Left renal pelvis (tissue), 4 donors: ENCODE measurements around the gene TBC1D20. TPM values are rescaled to one million over a fixed set of nuclear protein-coding genes. Genes with fewer than 3 reads are reported as not detected.

ENCODE experiments used
- DNase-seq, 4 donors: peaks; one replicate each; pipeline ENCODE4 v3.0.0-alpha.2; 2013; ENCODE audit warnings: low read depth in 4 of 4, low spot score in 3 of 4
- polyA plus RNA-seq, 4 donors: library from polyadenylated mRNA; unstranded; fragments of 120-200 nt; gene quantifications; one replicate each; pipeline ENCODE4 v1.2.1, GENCODE V29; 2013; ENCODE audit not compliant: insufficient read length in 4 of 4

The TBC1D20 gene
- polyA plus RNA-seq, 4 donors, result 31.1 to 37.0 (median 34.4) TPM

DNA sequence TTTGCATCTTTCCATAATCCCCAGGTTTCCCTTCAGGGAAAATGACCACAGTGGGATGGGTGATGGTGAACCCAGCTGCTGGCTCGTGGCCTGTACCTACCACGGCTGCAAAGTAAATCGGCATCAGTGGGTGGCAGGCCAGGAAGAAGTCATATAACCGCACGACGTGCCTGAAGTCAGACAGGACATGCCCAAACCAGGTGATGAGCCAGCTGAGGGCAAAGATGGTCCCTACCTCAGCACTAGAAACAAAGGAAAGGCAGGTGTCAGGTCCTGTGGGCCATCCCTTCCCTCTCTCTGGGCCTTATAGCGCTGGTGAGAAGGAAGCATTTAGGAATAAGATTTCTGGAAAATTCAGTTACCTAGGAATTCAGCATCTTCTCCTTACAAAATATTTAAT lies 22.2 kb downstream of the TBC1D20 start:
- no peak for DNase-seq

- DNase-seq, result no peak
Measured at GRCh38 chr20:438571-439469, 23.5 kb downstream of the TBC1D20 start.

- DNase-seq, result no peak
Measured at GRCh38 chr20:437787-438486, 24.4 kb downstream of the TBC1D20 start.

DNA sequence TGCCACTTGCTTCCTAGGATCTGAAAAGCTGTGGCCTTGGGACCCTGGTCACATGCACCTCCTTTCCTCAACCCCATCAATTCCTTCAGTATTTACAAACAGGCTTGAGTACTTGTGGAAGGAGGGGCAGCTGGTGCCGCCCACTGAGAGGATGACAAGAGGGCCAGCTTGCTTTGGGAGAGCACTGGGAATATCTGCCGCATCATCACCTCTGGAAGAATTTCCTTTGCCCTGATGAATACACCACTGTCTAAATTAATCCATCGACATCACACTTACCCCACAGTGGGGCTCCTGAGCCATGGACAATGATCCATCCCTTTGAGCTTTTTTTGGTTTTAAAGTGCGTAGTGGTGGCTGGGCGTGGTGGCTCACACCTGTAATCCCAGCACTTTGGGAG lies 25.9 kb downstream of the TBC1D20 start:
- no peak for DNase-seq

- DNase-seq, result no peak
Measured at GRCh38 chr20:435558-435957, 26.8 kb downstream of the TBC1D20 start.

DNA sequence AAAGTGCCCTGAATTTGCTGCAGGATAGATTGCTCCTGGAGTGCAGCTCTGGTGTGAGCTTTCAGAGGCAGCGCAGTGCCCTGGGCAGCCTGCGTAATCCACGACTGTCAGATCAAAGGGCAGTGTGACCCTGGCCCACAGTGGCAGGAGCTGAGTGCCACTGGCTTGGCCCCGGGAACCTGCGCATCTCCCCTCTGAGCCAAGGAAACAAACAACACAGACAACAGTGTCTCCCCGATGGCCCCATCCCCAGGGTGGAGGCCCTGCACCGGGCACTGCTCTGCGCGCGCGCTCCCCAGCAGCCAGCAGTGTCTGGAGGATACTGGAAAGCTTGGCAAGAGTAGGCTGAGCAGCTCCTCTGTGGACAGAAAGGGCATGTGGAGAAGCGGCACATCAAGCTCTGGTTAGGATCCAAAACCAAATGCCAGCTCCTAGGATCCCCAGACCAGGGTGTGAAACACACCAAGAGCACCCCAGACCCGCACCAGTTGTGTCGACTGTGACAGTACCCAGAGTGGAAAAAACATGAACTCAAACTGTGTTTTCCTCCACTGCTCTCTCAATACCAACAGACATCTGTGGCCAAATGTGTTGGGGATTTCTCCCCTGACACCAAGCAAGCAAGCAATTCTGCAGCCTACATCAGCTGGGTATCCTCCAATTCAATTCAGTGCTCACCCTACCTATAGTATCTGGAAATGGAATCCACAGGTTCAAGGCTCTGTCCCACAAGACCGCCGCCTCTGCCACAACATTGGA lies 27.5 kb downstream of the TBC1D20 start:
- no peak for DNase-seq

GRCh38 chr20:434221-434620 lies 28.1 kb downstream of the TBC1D20 start:
- peak in 2 of 4 donors; percentile 29 to 35 for DNase-seq

- no peak for DNase-seq
Measured at GRCh38 chr20:433300-433975, 28.9 kb downstream of the TBC1D20 start.

DNA sequence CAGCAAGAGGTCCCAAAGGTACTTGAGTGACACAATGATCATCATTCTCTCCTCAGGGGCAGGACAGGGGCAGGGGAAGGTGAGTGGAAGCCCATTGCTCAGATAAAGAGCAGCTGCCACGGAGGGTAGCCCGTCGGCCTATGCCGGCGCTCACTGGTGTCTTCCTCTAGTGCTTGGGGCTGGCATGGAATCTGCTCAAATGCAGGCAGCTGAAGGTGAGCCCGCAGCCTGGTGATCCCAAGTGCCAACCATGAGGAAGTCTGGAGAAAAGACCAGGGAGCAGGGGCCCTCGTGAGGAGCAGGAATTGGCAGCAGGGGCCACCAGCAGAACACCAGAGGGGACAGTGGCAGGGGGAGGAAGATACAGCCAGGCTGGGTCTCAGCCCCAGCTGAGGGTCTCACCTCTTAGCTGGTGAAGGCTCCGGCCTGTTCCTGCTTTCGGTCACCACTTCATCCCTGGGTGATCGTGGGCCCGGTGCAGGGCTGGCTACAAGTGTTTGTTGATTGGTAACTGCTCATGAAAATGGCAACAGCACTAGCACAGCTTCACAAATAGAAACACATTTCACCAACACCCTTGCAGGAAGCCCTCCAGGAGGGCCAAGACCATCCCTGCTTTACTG lies 29.5 kb downstream of the TBC1D20 start:
- no peak for DNase-seq

- no peak for DNase-seq
Measured at GRCh38 chr20:432208-432607, 30.1 kb downstream of the TBC1D20 start.

- peak in 2 of 4 donors; percentile 51 to 55 for DNase-seq
Measured at GRCh38 chr20:431012-431904, 31.1 kb downstream of the TBC1D20 start.

GRCh38 chr20:430091-430999 lies 32.0 kb downstream of the TBC1D20 start:
- DNase-seq, result no peak

GRCh38 chr20:428658-429200 lies 33.6 kb downstream of the TBC1D20 start:
- no peak for DNase-seq

DNA sequence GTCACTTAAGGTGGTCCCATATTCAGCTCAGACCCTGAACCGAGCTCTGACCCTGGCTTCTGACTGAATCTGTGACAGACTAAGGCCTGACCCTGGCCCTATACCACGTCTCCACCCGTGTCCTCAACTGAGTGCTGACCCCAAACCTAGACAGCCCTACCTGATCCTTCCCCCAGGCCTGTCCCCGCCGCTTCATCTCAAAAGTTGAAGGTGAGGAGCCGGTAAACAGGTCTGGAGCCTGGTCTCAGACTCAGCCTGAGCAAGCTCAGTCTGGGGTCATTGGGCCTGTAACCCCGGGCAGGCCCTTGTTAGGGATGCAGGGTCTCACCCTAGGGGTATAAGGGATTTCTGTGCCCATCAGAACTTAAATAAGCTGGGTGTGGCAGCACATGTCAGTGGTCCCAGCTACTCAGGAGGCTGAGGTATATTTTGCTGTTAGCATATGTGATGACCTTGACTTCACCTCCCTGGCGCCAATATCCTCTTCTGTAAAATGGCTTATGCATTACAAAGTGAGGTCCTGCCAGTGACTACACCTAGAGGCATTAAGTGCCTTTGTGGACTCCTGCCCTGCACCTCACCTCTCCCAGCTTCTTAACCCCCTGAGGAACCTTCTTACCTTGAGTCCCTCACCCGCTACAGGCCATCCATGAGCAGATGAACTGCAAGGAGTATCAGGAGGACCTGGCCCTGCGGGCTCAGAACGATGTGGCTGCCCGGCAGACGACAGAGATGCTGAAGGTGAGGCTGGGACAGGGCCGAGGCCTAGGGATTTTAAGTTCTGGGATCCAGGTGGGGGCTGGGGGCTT lies 34.3 kb downstream of the TBC1D20 start:
- DNase-seq, result no peak

GRCh38 chr20:427401-427800 lies 34.9 kb downstream of the TBC1D20 start:
- DNase-seq, result no peak

GRCh38 chr20:426566-426965 lies 35.8 kb downstream of the TBC1D20 start:
- no peak for DNase-seq

- DNase-seq, result no peak
Measured at GRCh38 chr20:421685-422250, 40.6 kb downstream of the TBC1D20 start.
